Epithelial cell of prostate (primary cell): Measurements from ENCODE around the gene SSMEM1.
"Not testable (repeated sequence)": the region's sequence is repeated elsewhere in the genome, so short reads cannot be mapped to it uniquely, and the experiment has no call there.

Experiments used
- DNase-seq: peaks from one replicate; pipeline ENCODE4 v3.0.0-alpha.2; 2011; ENCODE audit warnings: low read depth, low spot score
- H3K27ac ChIP-seq: fragments of 450-650 bp; 2 replicates; pipeline ENCODE4 v1.5.1; 2017; ENCODE audit warnings: mild to moderate bottlenecking

Gene SSMEM1, protein sequence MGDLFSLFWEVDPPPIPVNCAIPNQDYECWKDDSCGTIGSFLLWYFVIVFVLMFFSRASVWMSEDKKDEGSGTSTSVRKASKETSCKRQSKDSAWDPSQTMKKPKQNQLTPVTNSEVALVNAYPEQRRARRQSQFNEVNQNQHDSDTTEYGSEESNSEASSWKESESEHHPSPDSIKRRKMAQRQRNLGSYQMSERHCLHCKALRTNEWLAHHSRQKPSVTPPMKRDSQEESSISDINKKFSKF

GRCh38 chr7:130207642-130208041 lies at the start of gene SSMEM1:
SSMEM1 (plus strand) TSS chr7:130207860; CDS start chr7:130207911, 51 bp downstream.
- no peak within 1 kb of the TSS for H3K27ac ChIP-seq
- DNase-seq, result peak; percentile 37

GRCh38 chr7:130160023-130160422 lies 47.6 kb upstream of the SSMEM1 start:
- no peak overlapping the region for H3K27ac ChIP-seq
- no peak for DNase-seq

DNA sequence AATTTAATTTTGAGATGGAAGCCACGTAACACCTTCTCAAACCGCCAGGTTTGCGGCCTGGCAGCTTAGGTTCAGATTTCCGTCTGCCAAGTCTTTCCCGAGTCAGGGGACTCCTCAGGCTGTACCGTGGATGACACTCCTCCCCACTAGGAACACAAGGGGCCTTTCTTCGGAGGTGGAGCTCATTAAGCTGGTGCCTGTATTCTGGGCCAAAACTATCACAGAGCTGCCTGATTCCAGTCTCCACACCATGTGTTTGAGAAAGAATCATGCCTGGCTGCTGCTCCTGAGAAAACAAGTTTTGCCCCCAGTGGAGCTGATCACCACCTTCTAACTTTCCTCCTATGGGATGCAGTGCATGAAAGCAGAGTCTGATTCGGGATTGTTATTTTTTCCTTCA lies 47.2 kb upstream of the SSMEM1 start:
- no peak overlapping the region for H3K27ac ChIP-seq
- DNase-seq, result no peak

GRCh38 chr7:130162196-130162595 lies 45.5 kb upstream of the SSMEM1 start:
- no peak overlapping the region for H3K27ac ChIP-seq
- no peak for DNase-seq

DNA sequence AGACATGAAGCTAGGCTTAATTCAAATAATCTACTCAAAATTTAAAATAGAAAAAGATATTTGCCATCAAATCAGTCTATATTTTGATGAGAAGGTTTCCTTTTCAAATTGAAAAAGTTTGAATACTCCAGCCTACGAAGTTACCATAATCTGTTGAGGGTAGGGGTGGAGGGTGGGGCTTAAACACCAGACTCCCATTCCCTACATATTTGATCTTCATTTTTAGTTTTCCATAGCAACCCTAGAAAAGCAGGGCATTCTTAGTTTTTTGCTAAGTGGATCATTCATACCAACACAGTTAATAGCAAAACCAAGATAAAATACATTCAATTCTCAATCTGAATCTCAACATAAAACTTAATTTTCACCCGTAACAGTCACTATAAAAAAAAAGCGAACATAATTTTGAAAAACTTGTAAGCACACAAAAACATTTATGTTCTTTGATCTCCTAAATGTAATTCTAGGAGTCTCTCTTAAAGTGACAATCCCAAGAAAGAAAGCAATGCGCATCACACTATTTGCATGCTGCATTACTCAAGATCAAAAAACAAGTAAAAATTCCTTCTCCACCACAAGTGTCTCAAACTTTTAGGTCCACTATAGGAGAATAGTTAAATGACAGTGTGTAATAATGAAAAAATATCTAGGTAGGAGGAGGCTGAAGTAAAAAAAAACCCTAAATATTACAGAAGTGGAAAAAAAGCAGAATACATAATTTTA lies 33.3 kb upstream of the SSMEM1 start:
- DNase-seq, result no peak
- H3K27ac ChIP-seq, result no peak overlapping the region

DNA sequence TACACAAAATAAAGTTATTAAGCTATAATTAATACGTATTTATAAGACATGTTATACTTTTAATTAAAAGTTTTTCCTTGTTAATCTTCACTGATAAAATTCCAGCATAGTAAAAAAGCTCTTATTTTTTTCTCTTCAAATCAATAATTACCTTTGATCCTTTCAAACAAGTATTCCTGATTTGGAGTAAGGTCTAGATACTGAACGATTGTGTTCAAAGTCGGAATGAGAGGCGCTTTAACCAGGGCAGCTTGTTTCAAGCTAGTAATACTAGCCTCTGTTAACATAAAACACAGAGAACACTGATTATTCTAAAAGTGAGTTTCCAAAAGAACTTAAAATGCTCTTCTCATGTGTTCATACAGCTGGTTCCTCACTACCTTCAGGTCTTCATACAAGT lies 29.4 kb upstream of the SSMEM1 start:
- H3K27ac ChIP-seq, result no peak overlapping the region
- no peak for DNase-seq

- no peak overlapping the region for H3K27ac ChIP-seq
- no peak for DNase-seq
Measured at GRCh38 chr7:130179631-130180030, 28.0 kb upstream of the SSMEM1 start.

GRCh38 chr7:130180571-130181262 lies 26.9 kb upstream of the SSMEM1 start:
- H3K27ac ChIP-seq, result peak overlapping the region; percentile 25
- DNase-seq, result peak; percentile 76

DNA sequence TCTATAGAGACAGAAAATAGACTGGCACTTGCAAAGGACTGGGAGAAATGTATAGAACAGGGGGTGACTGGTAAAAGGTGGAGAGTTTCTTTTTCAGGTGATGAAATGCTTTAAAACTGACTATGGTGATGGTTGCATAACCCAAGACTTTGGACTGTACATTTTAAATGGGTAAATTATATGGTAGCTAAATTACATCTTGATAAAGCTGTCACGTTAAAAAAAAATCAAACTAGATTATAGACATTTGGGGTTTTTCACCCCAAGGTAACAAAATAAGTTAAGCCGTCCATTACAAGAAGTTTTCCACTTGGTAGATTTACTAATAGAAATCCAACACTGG lies 26.4 kb upstream of the SSMEM1 start:
- peak overlapping the region; percentile 25 for H3K27ac ChIP-seq
- no peak for DNase-seq

- no peak for DNase-seq
- H3K27ac ChIP-seq, result no peak overlapping the region
Measured at GRCh38 chr7:130182990-130183389, 24.7 kb upstream of the SSMEM1 start.

DNA sequence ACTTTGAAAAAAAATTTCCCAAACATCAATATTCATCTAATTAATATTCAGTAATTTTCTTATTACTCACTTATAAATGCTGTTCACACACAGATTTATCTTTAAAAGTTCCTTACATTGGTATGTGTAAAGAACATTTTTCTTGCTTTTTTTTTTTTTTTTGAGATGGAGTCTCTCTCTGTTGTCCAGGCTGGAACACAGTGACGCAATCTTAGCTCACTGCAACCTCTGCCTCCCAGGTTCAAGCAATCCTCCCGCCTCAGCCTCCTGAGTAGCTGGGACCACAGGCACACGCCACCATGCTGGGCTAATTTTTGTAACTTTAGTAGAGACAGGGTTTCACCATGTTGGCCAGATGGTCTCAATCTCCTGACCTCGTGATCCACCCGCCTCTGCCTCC lies 23.3 kb upstream of the SSMEM1 start:
- not testable (repeated sequence) for H3K27ac ChIP-seq, DNase-seq

DNA sequence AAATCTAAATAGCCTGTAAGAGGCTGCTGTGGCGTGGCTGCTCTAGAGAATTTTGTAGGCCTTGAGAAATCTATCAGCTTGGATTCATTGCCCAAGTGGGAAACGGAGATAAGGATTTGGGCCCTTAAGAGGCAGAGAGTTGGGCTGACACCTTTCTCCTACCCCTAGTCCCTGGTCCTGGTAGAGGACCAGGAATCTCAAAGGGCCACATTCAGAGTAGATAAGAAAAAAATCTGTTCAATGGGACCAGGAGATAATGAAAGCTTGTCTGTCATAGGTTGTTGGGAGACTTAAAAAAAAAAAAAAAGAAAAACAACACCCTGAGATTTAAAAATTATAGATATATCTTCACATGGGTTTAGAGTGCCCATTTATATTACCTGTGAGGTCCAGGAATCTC lies 20.3 kb upstream of the SSMEM1 start:
- no peak for DNase-seq
- H3K27ac ChIP-seq, result no peak overlapping the region

DNA sequence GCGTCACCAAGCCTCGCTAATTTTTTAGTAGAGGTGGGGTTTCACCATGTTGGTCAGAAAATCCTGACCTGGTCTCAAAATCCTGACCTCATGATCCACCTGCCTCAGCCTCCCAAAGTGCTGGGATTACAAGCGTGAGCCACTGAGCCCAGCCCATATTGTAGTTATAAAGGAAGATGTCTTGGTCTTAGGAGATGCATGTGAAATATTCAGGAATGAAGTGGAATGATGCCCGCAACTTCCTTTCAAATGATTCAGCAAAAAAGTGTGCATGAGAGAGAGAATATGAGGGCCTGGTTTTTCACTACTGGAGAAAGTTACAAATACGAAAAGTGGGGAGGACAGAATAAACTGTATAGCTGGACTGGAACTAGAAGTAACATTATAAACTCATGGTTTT lies 18.3 kb upstream of the SSMEM1 start:
- no peak overlapping the region for H3K27ac ChIP-seq
- no peak for DNase-seq

- no peak for DNase-seq
- H3K27ac ChIP-seq, result no peak overlapping the region
Measured at GRCh38 chr7:130191791-130192190, 15.9 kb upstream of the SSMEM1 start.

- no peak overlapping the region for H3K27ac ChIP-seq
- DNase-seq, result no peak
Measured at GRCh38 chr7:130195396-130195795, 12.3 kb upstream of the SSMEM1 start.

DNA sequence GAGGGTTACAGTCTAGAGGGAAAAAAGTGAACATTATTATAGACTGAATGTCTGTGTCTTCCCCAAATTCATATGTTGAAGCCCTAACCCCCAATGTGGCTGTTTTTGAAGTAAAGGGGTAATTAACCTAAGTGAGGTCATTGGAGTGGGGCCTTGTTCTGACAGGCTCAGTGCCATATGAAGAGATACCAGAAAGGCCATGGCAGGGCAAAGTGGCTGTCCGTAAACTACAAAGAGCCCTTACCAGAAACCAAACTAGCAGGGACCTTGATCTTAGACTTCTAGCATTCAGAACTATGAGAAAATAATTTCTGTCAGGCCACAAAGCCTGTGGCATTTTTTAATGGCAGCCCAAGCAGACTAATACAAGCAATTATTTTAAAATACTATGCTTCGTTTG lies 11.2 kb upstream of the SSMEM1 start:
- no peak overlapping the region for H3K27ac ChIP-seq
- no peak for DNase-seq

GRCh38 chr7:130197094-130197493 lies 10.6 kb upstream of the SSMEM1 start:
- no peak for DNase-seq

GRCh38 chr7:130201796-130202195 lies 5.9 kb upstream of the SSMEM1 start:
- DNase-seq, result no peak
- no peak overlapping the region for H3K27ac ChIP-seq

More at GRCh38 chr7:130197094-130197493, 10.6 kb upstream of the SSMEM1 start:
- no peak overlapping the region for H3K27ac ChIP-seq

DNA sequence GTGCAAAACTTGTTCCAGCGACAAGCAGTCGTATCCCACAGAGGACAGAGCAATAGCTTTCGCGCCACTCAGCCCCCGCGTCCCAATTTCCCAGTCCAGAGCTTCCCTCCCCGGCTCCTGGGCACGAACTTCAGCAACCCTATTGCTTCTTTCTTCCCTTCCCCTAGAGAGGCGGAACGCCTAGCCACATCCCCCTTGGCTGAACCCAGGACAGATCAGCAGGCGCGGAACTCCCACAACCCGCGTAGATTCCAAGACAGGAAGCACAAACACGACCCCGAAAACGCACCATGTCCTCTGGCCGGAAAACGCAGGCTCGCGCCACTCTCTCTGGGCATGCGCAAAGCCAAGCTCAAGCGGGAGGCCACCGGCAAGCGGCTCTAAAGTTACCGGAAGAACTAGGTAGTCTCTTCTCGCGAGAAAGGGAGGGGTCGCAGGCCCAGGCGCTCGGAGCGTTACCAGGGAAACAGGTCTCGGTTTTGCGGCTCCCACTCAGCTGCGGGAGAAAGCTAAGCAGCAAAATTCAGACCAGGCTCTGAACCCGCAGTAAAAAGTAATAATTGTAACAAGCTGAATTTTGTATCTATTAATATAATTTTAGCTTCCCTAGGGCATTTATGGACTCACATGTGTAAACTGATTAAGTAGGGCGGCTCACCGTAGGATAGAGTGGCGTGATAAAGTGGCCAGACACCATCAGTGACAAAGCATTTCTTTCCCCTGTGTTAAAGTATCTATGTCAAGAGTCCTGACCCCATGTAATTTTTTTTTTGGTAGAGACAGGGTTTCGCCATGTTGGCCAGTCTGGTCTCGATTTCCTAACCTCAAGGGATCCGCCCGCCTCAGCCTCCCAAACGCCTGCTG lies 2.3 kb upstream of the SSMEM1 start, which contains the start of gene TMEM209:
TSS of gene TMEM209 (minus strand) at position 323 of the 864 bp plus-strand sequence. CDS start at position 292, 31 bp downstream.
- peak within 1 kb of the TSS; percentile 76 for H3K27ac ChIP-seq
- DNase-seq, result peak; percentile 56

DNA sequence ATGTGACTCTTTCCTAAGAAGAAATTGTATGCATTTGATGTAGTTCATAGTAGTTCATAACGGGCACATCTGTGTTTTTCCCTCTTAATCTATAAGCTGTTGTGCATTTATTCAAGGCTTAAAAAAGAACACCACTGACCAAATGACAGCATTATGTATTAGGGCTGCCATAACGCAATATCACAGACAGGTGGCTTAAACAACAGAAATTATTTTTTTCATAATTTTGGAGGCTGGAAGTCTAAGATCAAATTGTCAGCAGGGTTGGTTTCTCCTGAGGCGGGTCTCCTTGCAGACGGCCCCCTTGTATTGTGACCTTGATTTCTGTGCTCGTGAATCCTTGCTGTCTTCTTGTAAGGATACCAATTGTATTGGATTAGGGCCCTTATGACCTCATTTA lies 627 bp upstream of the SSMEM1 start:
- no peak overlapping the region for H3K27ac ChIP-seq
- no peak for DNase-seq
